Measurements from ENCODE around the gene CELSR3. TPM values are rescaled to one million over a fixed set of nuclear protein-coding genes. Genes with fewer than 3 reads are reported as not detected.

The CELSR3 gene
- total RNA-seq, 2 donors from 2014 or later, result 20.7 to 30.1 TPM

GRCh38 chr3:48592519-48593087 lies 70.1 kb downstream of the CELSR3 start:
- Mint-ChIP-seq H3K9me3 (no peaks in the 10 kb centered on the region), H3K36me3 (ENCODE audit: low read depth) (peaks cover 4% of the 10 kb centered on the region), H3K4me1 (peaks cover 13% of the 10 kb centered on the region), H3K4me3 (no peak overlapping the region), H3K27me3 (ENCODE audit: insufficient read depth) (peaks cover 9% of the 10 kb centered on the region), H3K27ac (no peak overlapping the region)
- Histone ChIP-seq H3K27me3 (ENCODE audit: control insufficient read depth, insufficient read depth, low read length, poor library complexity, severe bottlenecking) (peaks cover 17% of the 10 kb centered on the region), H3K9ac (ENCODE audit: extremely low read depth, low read length, poor library complexity, severe bottlenecking) (no peak overlapping the region), H3K27ac (ENCODE audit: low read depth, low read length) (no peak overlapping the region), H3K4me1 (ENCODE audit: control insufficient read depth, insufficient read depth, low read length) (no peaks in the 10 kb centered on the region), H3K4me3 (ENCODE audit: low read length) (no peak overlapping the region), H3K36me3 (ENCODE audit: control insufficient read depth, insufficient read depth, low read length) (no peaks in the 10 kb centered on the region), H3K9me3 (ENCODE audit: control insufficient read depth, low read length) (no peaks in the 10 kb centered on the region)
- WGBS, 2 experiments (ENCODE audit: insufficient coverage in 1 of 2, insufficient read length in 1 of 2), result 94 to 97% methylated on average over 11 to 21 of the region's 21 CpGs
- no peak for TF ChIP-seq CTCF (conservative IDR thresholded peaks at IDR 0.05)
- no peak for DNase-seq

- Histone ChIP-seq H3K27ac (ENCODE audit: low read depth, low read length) (no peak overlapping the region), H3K36me3 (ENCODE audit: control insufficient read depth, insufficient read depth, low read length) (no peaks in the 10 kb centered on the region), H3K9ac (ENCODE audit: extremely low read depth, low read length, poor library complexity, severe bottlenecking) (no peak overlapping the region), H3K27me3 (ENCODE audit: control insufficient read depth, insufficient read depth, low read length, poor library complexity, severe bottlenecking) (peaks cover 17% of the 10 kb centered on the region), H3K9me3 (ENCODE audit: control insufficient read depth, low read length) (no peaks in the 10 kb centered on the region), H3K4me1 (ENCODE audit: control insufficient read depth, insufficient read depth, low read length) (no peaks in the 10 kb centered on the region), H3K4me3 (ENCODE audit: low read length) (no peak overlapping the region)
- DNase-seq, result no peak
- TF ChIP-seq CTCF (conservative IDR thresholded peaks at IDR 0.05), result no peak
- Mint-ChIP-seq H3K4me1 (peaks cover 13% of the 10 kb centered on the region), H3K36me3 (ENCODE audit: low read depth) (no peaks in the 10 kb centered on the region), H3K27me3 (ENCODE audit: insufficient read depth) (peaks cover 9% of the 10 kb centered on the region), H3K27ac (no peak overlapping the region), H3K4me3 (no peak overlapping the region), H3K9me3 (no peaks in the 10 kb centered on the region)
- 93 to 97% methylated on average over 11 to 22 of the region's 22 CpGs for WGBS, 2 experiments (ENCODE audit: insufficient coverage in 1 of 2, insufficient read length in 1 of 2)
Observed at GRCh38 chr3:48591886-48592518, 70.7 kb downstream of the CELSR3 start.

- Histone ChIP-seq H3K27ac (ENCODE audit: low read depth, low read length) (no peak overlapping the region), H3K4me1 (ENCODE audit: control insufficient read depth, insufficient read depth, low read length) (no peaks in the 10 kb centered on the region), H3K9me3 (ENCODE audit: control insufficient read depth, low read length) (no peaks in the 10 kb centered on the region), H3K9ac (ENCODE audit: extremely low read depth, low read length, poor library complexity, severe bottlenecking) (no peak overlapping the region), H3K4me3 (ENCODE audit: low read length) (no peak overlapping the region), H3K36me3 (ENCODE audit: control insufficient read depth, insufficient read depth, low read length) (no peaks in the 10 kb centered on the region), H3K27me3 (ENCODE audit: control insufficient read depth, insufficient read depth, low read length, poor library complexity, severe bottlenecking) (peaks cover 17% of the 10 kb centered on the region)
- H3K27ac Mint-ChIP-seq, result no peak overlapping the region
- 93 to 100% methylated on average over 1 to 14 of the region's 14 CpGs for WGBS, 2 experiments (ENCODE audit: insufficient coverage in 1 of 2, insufficient read length in 1 of 2)
- DNase-seq, result no peak
- no peaks in the 10 kb centered on the region for H3K36me3 Mint-ChIP-seq (ENCODE audit: low read depth)
- TF ChIP-seq CTCF (conservative IDR thresholded peaks at IDR 0.05), result no peak
- no peaks in the 10 kb centered on the region for H3K9me3 Mint-ChIP-seq
- H3K27me3 Mint-ChIP-seq (ENCODE audit: insufficient read depth), result peaks cover 9% of the 10 kb centered on the region
- H3K4me1 Mint-ChIP-seq, result peaks cover 13% of the 10 kb centered on the region
- H3K4me3 Mint-ChIP-seq, result no peak overlapping the region
Observed at GRCh38 chr3:48591436-48591835, 71.2 kb downstream of the CELSR3 start.
